Measurements from ENCODE around the gene SUFU. TPM values are rescaled to one million over a fixed set of nuclear protein-coding genes. Genes with fewer than 3 reads are reported as not detected.

Gene SUFU
- total and polyA plus RNA-seq, 2 of the 4 experiments (the other 2 are of a cell fraction), result 2.2 to 11.0 TPM

GRCh38 chr10:102546606-102547320, 43.0 kb downstream of the SUFU start (continued):
- TF ChIP-seq RCOR1 (IDR thresholded peaks at IDR 0.05; ENCODE audit: insufficient replicate concordance, low read length) (peak; percentile 92), BHLHE40 (IDR thresholded peaks at IDR 0.05; ENCODE audit: low read depth, low read length) (no peak), MAFK (IDR thresholded peaks at IDR 0.05; ENCODE audit: low read depth, low read length) (no peak), MAZ (IDR thresholded peaks at IDR 0.05; ENCODE audit: borderline replicate concordance, low read depth, low read length) (no peak), ELK1 (IDR thresholded peaks at IDR 0.05; ENCODE audit: borderline replicate concordance, low read depth, low read length) (no peak), RAD21 (IDR thresholded peaks at IDR 0.05; ENCODE audit: low read length) (no peak)

All from IMR-90 (cell line).